Caco-2 (cell line): ENCODE data around the gene DGKB. TPM values are rescaled to one million over a fixed set of nuclear protein-coding genes. Genes with fewer than 3 reads are reported as not detected.

ENCODE experiments used
- BruUV-seq: library from RNA; stranded (reverse); fragments of 400-500 nt; replicated peaks from 2 replicates; lab custom pipeline; 2021; lab: Mats Ljungman, UMichigan
- CTCF ChIA-PET: fragments of 300-600 bp; sonication (Branson Sonifier 250); formaldehyde crosslinking; loops from one replicate; lab custom pipeline; 2022; ENCODE audit warnings: antibody characterized with exemption; lab: Charles Lee
- POLR2A ChIA-PET: fragments of 300-600 bp; sonication (Branson Sonifier 250); formaldehyde crosslinking; loops from one replicate; lab custom pipeline; 2022; ENCODE audit warnings: antibody characterized with exemption; lab: Charles Lee
- DNase-seq, 2 experiments: peaks; one replicate each; pipeline versions ENCODE4 v3.0.0 to v3.0.0-alpha.2; 2020 to 2022
- H3K27me3 ChIP-seq: replicated peaks from 2 replicates; pipeline ENCODE4 v1.6.0; 2011; ENCODE audit warnings: low read length; ENCODE audit not compliant: control insufficient read depth, insufficient read depth
- H3K36me3 ChIP-seq: 2 replicates; pipeline ENCODE4 v1.5.1; 2011; ENCODE audit warnings: low read length; ENCODE audit not compliant: control insufficient read depth, insufficient read depth
- H3K4me1 ChIP-seq: fragments of 250-450 bp; sonication (Bioruptor Pico); 2 replicates; pipeline ENCODE4 v1.5.1; 2020; ENCODE audit warnings: mild to moderate bottlenecking
- H3K4me3 ChIP-seq: 2 replicates; pipeline ENCODE4 v1.5.1; 2011; ENCODE audit warnings: low read depth, mild to moderate bottlenecking, control low read depth, low read length
- H3K9me3 ChIP-seq: fragments of 250-450 bp; sonication (Bioruptor Pico); 2 replicates; pipeline ENCODE4 v1.5.1; 2020; ENCODE audit warnings: mild to moderate bottlenecking, moderate library complexity
- H3K27ac Mint-ChIP-seq: one replicate; pipeline ENCODE4 v1.8.0; 2022; ENCODE audit warnings: mixed read lengths; ENCODE audit not compliant: unreplicated experiment
- H3K27me3 Mint-ChIP-seq: one replicate; pipeline ENCODE4 v1.8.0; 2022; ENCODE audit warnings: mixed read lengths; ENCODE audit not compliant: insufficient read depth, unreplicated experiment
- H3K36me3 Mint-ChIP-seq: one replicate; pipeline ENCODE4 v1.8.0; 2022; ENCODE audit warnings: mild to moderate bottlenecking, mixed read lengths; ENCODE audit not compliant: insufficient read depth, unreplicated experiment
- H3K4me1 Mint-ChIP-seq: one replicate; pipeline ENCODE4 v1.8.0; 2022; ENCODE audit warnings: low read depth, mixed read lengths; ENCODE audit not compliant: unreplicated experiment
- H3K4me3 Mint-ChIP-seq: one replicate; pipeline ENCODE4 v1.8.0; 2022; ENCODE audit warnings: mild to moderate bottlenecking, moderate library complexity, mixed read lengths; ENCODE audit not compliant: unreplicated experiment
- H3K9me3 Mint-ChIP-seq: one replicate; pipeline ENCODE4 v1.8.0; 2022; ENCODE audit warnings: mixed read lengths; ENCODE audit not compliant: unreplicated experiment
- CTCF ChIP-seq, 2 experiments: fragments of 200-600 bp in 1 of 2; IDR thresholded peaks; 1 replicate in 1 of 2; 2 replicates in 1 of 2; pipeline versions ENCODE4 v1.5.1 to v1.8.0; 2011 to 2022; ENCODE audit warnings: antibody characterized with exemption in 1 of 2, control low read depth in 1 of 2, inconsistent platforms in 1 of 2, low read depth in 1 of 2, low read length in 1 of 2, mild to moderate bottlenecking in 1 of 2, moderate library complexity in 1 of 2; ENCODE audit not compliant: insufficient read depth in 1 of 2, severe bottlenecking in 1 of 2, unreplicated experiment in 1 of 2
- intact Hi-C: fragments of 100-400 bp; cut with micrococcal nuclease; formaldehyde crosslinking; loops from one replicate; pipeline ENCODE4 v1.10.0; 2022; ENCODE audit not compliant: unreplicated experiment
- total RNA-seq: library from RNA; stranded (reverse); gene quantifications from 2 replicates; pipeline ENCODE4 v1.2.3, GENCODE V29; 2022

DGKB gene
- total RNA-seq, 1 experiment from 2014 or later = 0.39 TPM

- no peaks in the 10 kb centered on the region for H3K36me3 Mint-ChIP-seq
- H3K4me3 Mint-ChIP-seq = no peak overlapping the region
- Histone ChIP-seq H3K9me3 (no peaks in the 10 kb centered on the region), H3K27me3 (no peaks in the 10 kb centered on the region), H3K36me3 (no peaks in the 10 kb centered on the region), H3K4me1 (no peaks in the 10 kb centered on the region), H3K4me3 (no peak overlapping the region)
- H3K9me3 Mint-ChIP-seq = no peaks in the 10 kb centered on the region
- no peak for TF ChIP-seq CTCF (IDR thresholded peaks at IDR 0.05; ENCODE audit: insufficient read depth in 1 of 2, low read depth in 1 of 2, low read length in 1 of 2, severe bottlenecking in 1 of 2, unreplicated experiment in 1 of 2)
- DNase-seq = no peak
- BruUV-seq = no TSS peak
- no peaks in the 10 kb centered on the region for H3K4me1 Mint-ChIP-seq
- H3K27ac Mint-ChIP-seq = no peak overlapping the region
- intact Hi-C loops = no loop called here
- peaks cover 4% of the 10 kb centered on the region for H3K27me3 Mint-ChIP-seq
- CTCF ChIA-PET = no interaction called here
- POLR2A ChIA-PET = no interaction called here
Observed at GRCh38 chr7:14899030-14899429, 3.5 kb downstream of the DGKB start.

- intact Hi-C loops = no loop called here
- Histone ChIP-seq H3K36me3 (no peaks in the 10 kb centered on the region), H3K27me3 (no peaks in the 10 kb centered on the region), H3K9me3 (no peaks in the 10 kb centered on the region), H3K4me3 (no peak overlapping the region), H3K4me1 (no peaks in the 10 kb centered on the region)
- Mint-ChIP-seq H3K36me3 (no peaks in the 10 kb centered on the region), H3K4me1 (no peaks in the 10 kb centered on the region), H3K27ac (no peak overlapping the region), H3K9me3 (no peaks in the 10 kb centered on the region), H3K27me3 (peaks cover 4% of the 10 kb centered on the region), H3K4me3 (no peak overlapping the region)
- BruUV-seq = no TSS peak
- no peak for DNase-seq
- CTCF ChIA-PET = no interaction called here
- POLR2A ChIA-PET = no interaction called here
- TF ChIP-seq CTCF (IDR thresholded peaks at IDR 0.05; ENCODE audit: insufficient read depth in 1 of 2, low read depth in 1 of 2, low read length in 1 of 2, severe bottlenecking in 1 of 2, unreplicated experiment in 1 of 2) = no peak
Observed at GRCh38 chr7:14896461-14896860, 6.1 kb downstream of the DGKB start.

GRCh38 chr7:14894826-14895225 is 7.7 kb downstream of the DGKB start:
- H3K4me3 ChIP-seq = no peak overlapping the region
- H3K36me3 ChIP-seq = no peaks in the 10 kb centered on the region
- Mint-ChIP-seq H3K27me3 (no peaks in the 10 kb centered on the region), H3K4me1 (no peaks in the 10 kb centered on the region), H3K4me3 (no peak overlapping the region), H3K9me3 (no peaks in the 10 kb centered on the region), H3K27ac (no peak overlapping the region), H3K36me3 (no peaks in the 10 kb centered on the region)
- intact Hi-C loops = no loop called here
- ChIA-PET POLR2A (no interaction called here), CTCF (no interaction called here)
- H3K9me3 ChIP-seq = no peaks in the 10 kb centered on the region
- H3K4me1 ChIP-seq = no peaks in the 10 kb centered on the region
- DNase-seq = no peak
- no peaks in the 10 kb centered on the region for H3K27me3 ChIP-seq
- no peak for TF ChIP-seq CTCF (IDR thresholded peaks at IDR 0.05; ENCODE audit: insufficient read depth in 1 of 2, low read depth in 1 of 2, low read length in 1 of 2, severe bottlenecking in 1 of 2, unreplicated experiment in 1 of 2)
- BruUV-seq = no TSS peak
